ENCODE results near the gene SLC12A6.

DNA sequence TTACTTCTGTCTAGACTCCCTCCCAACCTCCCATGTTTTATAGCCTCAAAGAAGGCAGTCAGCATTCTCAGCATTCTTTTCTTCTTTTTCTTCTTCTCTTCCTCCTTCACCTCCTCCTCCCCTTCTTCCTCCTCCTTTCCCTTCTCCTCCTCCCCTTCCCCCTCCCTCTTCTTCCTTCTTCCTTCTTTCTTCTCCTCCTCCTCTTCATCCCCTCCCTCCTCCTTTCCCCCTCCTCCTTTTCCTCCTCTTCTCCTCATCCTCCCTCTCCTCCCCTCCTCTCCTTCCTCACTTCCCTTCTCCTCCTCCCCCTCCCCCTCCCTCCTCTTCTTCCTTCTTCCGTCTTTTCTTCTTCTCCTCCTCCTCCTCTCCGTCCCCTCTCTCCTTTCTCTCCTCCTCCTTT is 33.1 kb upstream of the SLC12A6 start:
- no peak for TF ChIP-seq EZH2phosphoT487 (conservative IDR thresholded peaks at IDR 0.05; ENCODE audit: low read length)
- TF ChIP-seq, protein P1, sequence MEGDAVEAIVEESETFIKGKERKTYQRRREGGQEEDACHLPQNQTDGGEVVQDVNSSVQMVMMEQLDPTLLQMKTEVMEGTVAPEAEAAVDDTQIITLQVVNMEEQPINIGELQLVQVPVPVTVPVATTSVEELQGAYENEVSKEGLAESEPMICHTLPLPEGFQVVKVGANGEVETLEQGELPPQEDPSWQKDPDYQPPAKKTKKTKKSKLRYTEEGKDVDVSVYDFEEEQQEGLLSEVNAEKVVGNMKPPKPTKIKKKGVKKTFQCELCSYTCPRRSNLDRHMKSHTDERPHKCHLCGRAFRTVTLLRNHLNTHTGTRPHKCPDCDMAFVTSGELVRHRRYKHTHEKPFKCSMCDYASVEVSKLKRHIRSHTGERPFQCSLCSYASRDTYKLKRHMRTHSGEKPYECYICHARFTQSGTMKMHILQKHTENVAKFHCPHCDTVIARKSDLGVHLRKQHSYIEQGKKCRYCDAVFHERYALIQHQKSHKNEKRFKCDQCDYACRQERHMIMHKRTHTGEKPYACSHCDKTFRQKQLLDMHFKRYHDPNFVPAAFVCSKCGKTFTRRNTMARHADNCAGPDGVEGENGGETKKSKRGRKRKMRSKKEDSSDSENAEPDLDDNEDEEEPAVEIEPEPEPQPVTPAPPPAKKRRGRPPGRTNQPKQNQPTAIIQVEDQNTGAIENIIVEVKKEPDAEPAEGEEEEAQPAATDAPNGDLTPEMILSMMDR (IDR thresholded peaks at IDR 0.05; ENCODE audit: insufficient read depth, low read length, poor library complexity, severe bottlenecking), result no peak
